Astrocyte (in vitro differentiated cells and primary cell): Measurements from ENCODE around the gene MED12L. TPM values are rescaled to one million over a fixed set of nuclear protein-coding genes. Genes with fewer than 3 reads are reported as not detected.

ENCODE experiments used
- DNase-seq: peaks from one replicate; pipeline ENCODE4 v3.0.0-alpha.2; 2010; ENCODE audit warnings: low read depth
- FAIRE-seq: peaks from 2 replicates; lab custom pipeline; 2011; peaks lifted over from hg19 to GRCh38; lab: Jason Lieb, UNC
- H2AFZ ChIP-seq: 2 replicates; pipeline ENCODE4 v1.6.0; 2012; ENCODE audit warnings: low read depth, low read length, inconsistent platforms
- H3K27ac ChIP-seq: 2 replicates; pipeline ENCODE4 v1.5.1; 2011; ENCODE audit warnings: low read depth, low read length, inconsistent platforms
- H3K27me3 ChIP-seq: 2 replicates; pipeline ENCODE4 v1.6.0; 2011; ENCODE audit warnings: low read length, inconsistent platforms; ENCODE audit not compliant: insufficient read depth
- H3K36me3 ChIP-seq: 2 replicates; pipeline ENCODE4 v1.5.1; 2011; ENCODE audit warnings: low read length, inconsistent platforms; ENCODE audit not compliant: insufficient read depth
- H3K4me1 ChIP-seq: 2 replicates; pipeline ENCODE4 v1.5.1; 2011; ENCODE audit warnings: low read length, inconsistent platforms; ENCODE audit not compliant: insufficient read depth
- H3K4me2 ChIP-seq: 2 replicates; pipeline ENCODE4 v1.6.0; 2012; ENCODE audit warnings: low read length, inconsistent platforms
- H3K4me3 ChIP-seq: 2 replicates; pipeline ENCODE4 v1.5.1; 2011; ENCODE audit warnings: low read depth, mild to moderate bottlenecking, low read length, inconsistent platforms; ENCODE audit not compliant: insufficient read depth
- H3K79me2 ChIP-seq: 2 replicates; pipeline ENCODE4 v1.6.0; 2012; ENCODE audit warnings: mild to moderate bottlenecking, low read length, inconsistent platforms; ENCODE audit not compliant: insufficient read depth
- H3K9ac ChIP-seq: 2 replicates; pipeline ENCODE4 v1.6.0; 2012; ENCODE audit warnings: mild to moderate bottlenecking, low read length, inconsistent platforms
- H3K9me3 ChIP-seq: 2 replicates; pipeline ENCODE4 v1.5.1; 2012; ENCODE audit warnings: low read depth, mild to moderate bottlenecking, low read length, inconsistent platforms; ENCODE audit not compliant: insufficient read depth
- H4K20me1 ChIP-seq: 2 replicates; pipeline ENCODE4 v1.6.0; 2012; ENCODE audit warnings: low read length, inconsistent platforms; ENCODE audit not compliant: insufficient read depth
- H3K27ac Mint-ChIP-seq: one replicate; pipeline ENCODE4 v1.8.0; 2021; ENCODE audit warnings: mild to moderate bottlenecking, mixed read lengths; ENCODE audit not compliant: unreplicated experiment
- H3K27me3 Mint-ChIP-seq: one replicate; pipeline ENCODE4 v1.8.0; 2021; ENCODE audit warnings: low read depth, mixed read lengths; ENCODE audit not compliant: unreplicated experiment
- H3K36me3 Mint-ChIP-seq: one replicate; pipeline ENCODE4 v1.8.0; 2021; ENCODE audit warnings: low read depth, mixed read lengths; ENCODE audit not compliant: unreplicated experiment
- H3K4me1 Mint-ChIP-seq: one replicate; pipeline ENCODE4 v1.8.0; 2021; ENCODE audit warnings: low read depth, mixed read lengths; ENCODE audit not compliant: unreplicated experiment
- H3K4me3 Mint-ChIP-seq: one replicate; pipeline ENCODE4 v1.8.0; 2021; ENCODE audit warnings: mild to moderate bottlenecking, moderate library complexity, mixed read lengths; ENCODE audit not compliant: unreplicated experiment
- H3K9me3 Mint-ChIP-seq: one replicate; pipeline ENCODE4 v1.8.0; 2021; ENCODE audit warnings: mild to moderate bottlenecking, mixed read lengths; ENCODE audit not compliant: unreplicated experiment
- CTCF ChIP-seq: IDR thresholded peaks from 2 replicates; pipeline ENCODE4 v1.5.1; 2011; ENCODE audit warnings: low read depth, mild to moderate bottlenecking, inconsistent platforms, low read length, moderate library complexity; ENCODE audit not compliant: insufficient read depth
- EZH2 ChIP-seq: IDR thresholded peaks from 2 replicates; pipeline ENCODE4 v1.6.1; 2012; ENCODE audit warnings: mild to moderate bottlenecking, low read length, inconsistent platforms; ENCODE audit not compliant: insufficient read depth
- total RNA-seq: library from RNA; stranded (reverse); gene quantifications from 2 replicates; pipeline ENCODE4 v1.2.1, GENCODE V29; 2021

MED12L gene
- total RNA-seq, 1 donor from 2014 or later: 8.2 TPM

GRCh38 chr3:151366993-151367392, 281.5 kb downstream of the MED12L start:
- Mint-ChIP-seq H3K4me1 (peaks cover 7% of the 10 kb centered on the region), H3K27ac (no peak overlapping the region), H3K36me3 (no peaks in the 10 kb centered on the region), H3K4me3 (no peak overlapping the region), H3K9me3 (no peaks in the 10 kb centered on the region), H3K27me3 (no peaks in the 10 kb centered on the region)
- Histone ChIP-seq H3K27ac (no peak overlapping the region), H2AFZ (no peak overlapping the region), H3K4me3 (no peak overlapping the region), H3K4me2 (no peak overlapping the region), H3K36me3 (no peaks in the 10 kb centered on the region), H3K4me1 (no peaks in the 10 kb centered on the region), H3K27me3 (no peaks in the 10 kb centered on the region), H4K20me1 (no peaks in the 10 kb centered on the region), H3K9me3 (no peaks in the 10 kb centered on the region), H3K9ac (no peak overlapping the region), H3K79me2 (no peaks in the 10 kb centered on the region)
- no peak for TF ChIP-seq CTCF
- no peak for TF ChIP-seq EZH2
- no peak for FAIRE-seq
- no peak for DNase-seq

- H4K20me1 ChIP-seq: no peaks in the 10 kb centered on the region
- H3K79me2 ChIP-seq: no peaks in the 10 kb centered on the region
- no peaks in the 10 kb centered on the region for H3K4me1 ChIP-seq
- H3K36me3 ChIP-seq: no peaks in the 10 kb centered on the region
- H3K4me3 ChIP-seq: no peak overlapping the region
- H3K27me3 ChIP-seq: no peaks in the 10 kb centered on the region
- H2AFZ ChIP-seq: no peak overlapping the region
- TF ChIP-seq EZH2 (no peak), CTCF (no peak)
- no peak overlapping the region for H3K4me2 ChIP-seq
- H3K4me3 Mint-ChIP-seq: no peak overlapping the region
- no peaks in the 10 kb centered on the region for H3K9me3 Mint-ChIP-seq
- H3K27ac ChIP-seq: no peak overlapping the region
- H3K9me3 ChIP-seq: no peaks in the 10 kb centered on the region
- no peaks in the 10 kb centered on the region for H3K27me3 Mint-ChIP-seq
- FAIRE-seq (no peak), DNase-seq (no peak)
- H3K27ac Mint-ChIP-seq: no peak overlapping the region
- H3K36me3 Mint-ChIP-seq: no peaks in the 10 kb centered on the region
- no peak overlapping the region for H3K9ac ChIP-seq
- peaks cover 9% of the 10 kb centered on the region for H3K4me1 Mint-ChIP-seq
Measured at GRCh38 chr3:151367448-151367847, 282.0 kb downstream of the MED12L start.

- Mint-ChIP-seq H3K27me3 (no peaks in the 10 kb centered on the region), H3K36me3 (no peaks in the 10 kb centered on the region), H3K4me1 (peaks cover 6% of the 10 kb centered on the region), H3K9me3 (no peaks in the 10 kb centered on the region), H3K4me3 (no peak overlapping the region), H3K27ac (no peak overlapping the region)
- FAIRE-seq (no peak), DNase-seq (no peak)
- no peak overlapping the region for H2AFZ ChIP-seq
- H3K27me3 ChIP-seq: no peaks in the 10 kb centered on the region
- TF ChIP-seq EZH2 (no peak), CTCF (no peak)
- no peaks in the 10 kb centered on the region for H3K4me1 ChIP-seq
- H3K9me3 ChIP-seq: no peaks in the 10 kb centered on the region
- H3K4me3 ChIP-seq: no peak overlapping the region
- no peaks in the 10 kb centered on the region for H4K20me1 ChIP-seq
- H3K9ac ChIP-seq: no peak overlapping the region
- no peaks in the 10 kb centered on the region for H3K36me3 ChIP-seq
- H3K4me2 ChIP-seq: no peak overlapping the region
- H3K79me2 ChIP-seq: no peaks in the 10 kb centered on the region
- no peak overlapping the region for H3K27ac ChIP-seq
Measured at GRCh38 chr3:151371526-151371925, 286.1 kb downstream of the MED12L start.
